HepG2 (cell line): Measurements from ENCODE around the gene GRK3. TPM values are rescaled to one million over a fixed set of nuclear protein-coding genes. Genes with fewer than 3 reads are reported as not detected.

ENCODE experiments used
- AFF4 ChIP-seq: sonication (generic); formaldehyde crosslinking; IDR thresholded peaks from 2 replicates; pipeline ENCODE4 v1.4.0; 2020; ENCODE audit warnings: missing genetic modification reagents
- AHR ChIP-seq: IDR thresholded peaks from 2 replicates; pipeline ENCODE4 v1.6.1; 2018; ENCODE audit warnings: missing genetic modification reagents, missing compliant biosample characterization
- ATF1 ChIP-seq: IDR thresholded peaks from 2 replicates; pipeline ENCODE4 v1.6.1; 2016; ENCODE audit warnings: mild to moderate bottlenecking, control low read depth
- CEBPG ChIP-seq: IDR thresholded peaks from 2 replicates; pipeline ENCODE4 v1.6.1; 2016
- CENPT ChIP-seq: sonication (generic); formaldehyde crosslinking; IDR thresholded peaks from 2 replicates; pipeline ENCODE4 v1.8.0; 2022; ENCODE audit warnings: low read depth, mild to moderate bottlenecking, moderate library complexity, missing genetic modification reagents
- DNMT1 ChIP-seq: sonication (generic); formaldehyde crosslinking; IDR thresholded peaks from 2 replicates; pipeline ENCODE4 v1.5.1; 2020; ENCODE audit warnings: mild to moderate bottlenecking, missing genetic modification reagents
- ELF3 ChIP-seq: IDR thresholded peaks from 2 replicates; pipeline ENCODE4 v1.6.1; 2016; ENCODE audit warnings: missing genetic modification reagents, missing compliant biosample characterization
- EP300 ChIP-seq, 3 experiments: sonication (generic) in 1 of 3; formaldehyde crosslinking in 1 of 3; IDR thresholded peaks; 2 replicates each; pipeline versions ENCODE4 v1.5.1 to v1.6.1; 2011 to 2020; ENCODE audit warnings: low read depth in 2 of 3, low read length in 2 of 3, borderline replicate concordance in 1 of 3, improper control_type of control experiment in 1 of 3, mild to moderate bottlenecking in 1 of 3, missing genetic modification reagents in 1 of 3, moderate library complexity in 1 of 3
- GFI1 ChIP-seq: sonication (generic); formaldehyde crosslinking; IDR thresholded peaks from 2 replicates; pipeline ENCODE4 v1.5.0; 2020; ENCODE audit warnings: missing genetic modification reagents, mild to moderate bottlenecking, borderline replicate concordance
- GLI4 ChIP-seq: sonication (generic); formaldehyde crosslinking; IDR thresholded peaks from 2 replicates; pipeline ENCODE4 v1.5.1; 2020; ENCODE audit warnings: missing genetic modification reagents, mild to moderate bottlenecking, moderate library complexity, borderline replicate concordance
- KDM2A ChIP-seq: sonication (generic); formaldehyde crosslinking; IDR thresholded peaks from 2 replicates; pipeline ENCODE4 v1.4.0; 2020; ENCODE audit warnings: low read depth, missing genetic modification reagents, borderline replicate concordance
- KDM3A ChIP-seq: IDR thresholded peaks from 2 replicates; pipeline ENCODE4 v1.6.1; 2018; ENCODE audit warnings: low read depth, missing compliant biosample characterization
- KMT2A ChIP-seq: sonication (generic); formaldehyde crosslinking; IDR thresholded peaks from 2 replicates; pipeline ENCODE4 v1.4.0; 2020; ENCODE audit warnings: missing genetic modification reagents
- MED1 ChIP-seq: sonication (generic); formaldehyde crosslinking; IDR thresholded peaks from 2 replicates; pipeline ENCODE4 v1.4.0; 2020; ENCODE audit warnings: missing genetic modification reagents
- MED13 ChIP-seq: sonication (generic); formaldehyde crosslinking; IDR thresholded peaks from 2 replicates; pipeline ENCODE4 v1.5.0; 2020; ENCODE audit warnings: missing genetic modification reagents
- MEIS2 ChIP-seq: sonication (generic); formaldehyde crosslinking; IDR thresholded peaks from 2 replicates; pipeline ENCODE4 v1.9.0; 2021; ENCODE audit warnings: mild to moderate bottlenecking, missing genetic modification reagents
- MIER3 ChIP-seq: IDR thresholded peaks from 2 replicates; pipeline ENCODE4 v1.6.1; 2016; ENCODE audit warnings: missing compliant biosample characterization, borderline replicate concordance
- MZF1 ChIP-seq: sonication (generic); formaldehyde crosslinking; IDR thresholded peaks from 2 replicates; pipeline ENCODE4 v1.8.1; 2023; ENCODE audit warnings: mild to moderate bottlenecking, missing genetic modification reagents, borderline replicate concordance
- RAD51 ChIP-seq: fragments of 450-650 bp; IDR thresholded peaks from 2 replicates; pipeline ENCODE4 v1.6.1; 2016; ENCODE audit warnings: borderline replicate concordance
- SAP130 ChIP-seq: IDR thresholded peaks from 2 replicates; pipeline ENCODE4 v1.6.1; 2016; ENCODE audit warnings: low read depth
- SMC3 ChIP-seq: IDR thresholded peaks from 2 replicates; pipeline ENCODE4 v1.6.1; 2011; ENCODE audit warnings: low read length, improper control_type of control experiment
- SP140L ChIP-seq: sonication (generic); formaldehyde crosslinking; IDR thresholded peaks from 2 replicates; pipeline ENCODE4 v1.4.0; 2020; ENCODE audit warnings: missing genetic modification reagents, borderline replicate concordance
- THRA ChIP-seq: sonication (generic); formaldehyde crosslinking; IDR thresholded peaks from 2 replicates; pipeline ENCODE4 v1.4.0; 2020; ENCODE audit warnings: missing genetic modification reagents, borderline replicate concordance
- ZBTB7B ChIP-seq: sonication (generic); formaldehyde crosslinking; IDR thresholded peaks from 2 replicates; pipeline ENCODE4 v1.4.0; 2020; ENCODE audit warnings: missing genetic modification reagents
- ZFP41 ChIP-seq: sonication (generic); formaldehyde crosslinking; IDR thresholded peaks from 2 replicates; pipeline ENCODE4 v1.4.0; 2020; ENCODE audit warnings: mild to moderate bottlenecking, missing genetic modification reagents, borderline replicate concordance
- ZFP62 ChIP-seq: sonication (generic); formaldehyde crosslinking; IDR thresholded peaks from 2 replicates; pipeline ENCODE4 v1.4.0; 2020; ENCODE audit warnings: missing genetic modification reagents
- ZNF10 ChIP-seq: sonication (generic); formaldehyde crosslinking; IDR thresholded peaks from 2 replicates; pipeline ENCODE4 v1.4.0; 2020; ENCODE audit warnings: mild to moderate bottlenecking, low read depth, missing genetic modification reagents, borderline replicate concordance
- ZNF761 ChIP-seq: sonication (generic); formaldehyde crosslinking; conservative IDR thresholded peaks from 2 replicates; pipeline ENCODE4 v1.4.0; 2020; ENCODE audit warnings: mild to moderate bottlenecking, missing genetic modification reagents
- ZNF788 ChIP-seq: sonication (generic); formaldehyde crosslinking; IDR thresholded peaks from 2 replicates; pipeline ENCODE4 v1.5.0; 2020; ENCODE audit warnings: mild to moderate bottlenecking, missing genetic modification reagents, borderline replicate concordance
- polyA plus RNA-seq, 8 experiments: library from polyadenylated mRNA; depleted of rRNA in 3 of 8; stranded (reverse) in 7 of 8; unstranded in 1 of 8; fragments of >200 nt; fragmentation: Illumina TruSeq in 4 of 8; extraction: Trizol in 4 of 8; gene quantifications; 2 replicates each; pipeline versions ENCODE4 v1.2.1 to v1.2.3, GENCODE V29; 2011 to 2016; ENCODE audit warnings: low read depth in 4 of 8, missing spikeins in 1 of 8, mixed read lengths in 1 of 8; ENCODE audit not compliant: insufficient read depth in 1 of 8
- total RNA-seq, 5 experiments: library from RNA; depleted of rRNA; stranded (reverse); fragments of >200 nt; fragmentation: Illumina TruSeq; extraction: Trizol; gene quantifications; 2 replicates each; pipeline ENCODE4 v1.2.3, GENCODE V29; 2016; ENCODE audit warnings: low read depth in 1 of 5

The GRK3 gene
- total and polyA plus RNA-seq, 2 of the 13 experiments (the other 11 are each of a cell fraction or from before 2014, with no cell fraction given) = 8.5 to 16.7 TPM

- no peak; the same call in 1 of the 2 replicates for TF ChIP-seq ZNF788
- TF ChIP-seq ZNF10 (CRISPR knock-in tag) = no peak
- no peak for TF ChIP-seq MED13 (CRISPR knock-in tag)
- TF ChIP-seq CEBPG (CRISPR knock-in tag) = peak; percentile 97
- peak; percentile 73; the same call in 1 of the 2 replicates for TF ChIP-seq MIER3 (CRISPR knock-in tag)
- no peak for TF ChIP-seq SP140L
- TF ChIP-seq SMC3 = peak; percentile 47
- no peak for TF ChIP-seq CENPT (CRISPR knock-in tag)
- TF ChIP-seq KMT2A (CRISPR knock-in tag) = 0 out of 2 replicates have a peak, but pooled peaks have one; percentile 33
- peak; percentile 37; the same call in 1 of the 2 replicates for TF ChIP-seq MEIS2 (CRISPR knock-in tag)
- TF ChIP-seq ZNF761 (CRISPR knock-in tag) = 0 out of 2 replicates have a peak, but pooled peaks have one; percentile 26
- no peak for TF ChIP-seq AFF4 (CRISPR knock-in tag)
- TF ChIP-seq SAP130 = peak; percentile 77
- TF ChIP-seq THRA (CRISPR knock-in tag) = peak; percentile 85
- TF ChIP-seq ELF3 (CRISPR knock-in tag) = peak; percentile 96
- peak; percentile 89 for TF ChIP-seq ZBTB7B (CRISPR knock-in tag)
- TF ChIP-seq KDM2A (CRISPR knock-in tag) = 0 out of 2 replicates have a peak, but pooled peaks have one; percentile 19
- peak; percentile 64; the same call in 1 of the 2 replicates for TF ChIP-seq GFI1 (CRISPR knock-in tag)
- no peak for TF ChIP-seq GLI4 (CRISPR knock-in tag)
- no peak for TF ChIP-seq ATF1 (CRISPR knock-in tag)
- no peak for TF ChIP-seq AHR
- no peak for TF ChIP-seq MZF1 (CRISPR knock-in tag)
- no peak for TF ChIP-seq RAD51
- TF ChIP-seq MED1 = peak; percentile 85
- peak; percentile 79 to 91; a peak in 3 of 4 replicates for TF ChIP-seq EP300 (IDR thresholded peaks at IDR 0.05; ENCODE audit: low read depth in 2 of 2, low read length in 2 of 2)
- peak; percentile 82; the same call in 1 of the 2 replicates for TF ChIP-seq EP300 (CRISPR knock-in tag; IDR thresholded peaks at IDR 0.05; ENCODE audit: borderline replicate concordance)
- TF ChIP-seq ZFP62 (CRISPR knock-in tag) = no peak
- no peak for TF ChIP-seq DNMT1 (CRISPR knock-in tag)
- no peak for TF ChIP-seq ZFP41
- 0 out of 2 replicates have a peak, but pooled peaks have one; percentile 52 for TF ChIP-seq KDM3A (CRISPR knock-in tag)
These were observed 101.8 kb downstream of the GRK3 start (continued) for GRCh38 chr22:25666308-25666707.
